ENCODE measurements around the gene SAAL1.

DNA sequence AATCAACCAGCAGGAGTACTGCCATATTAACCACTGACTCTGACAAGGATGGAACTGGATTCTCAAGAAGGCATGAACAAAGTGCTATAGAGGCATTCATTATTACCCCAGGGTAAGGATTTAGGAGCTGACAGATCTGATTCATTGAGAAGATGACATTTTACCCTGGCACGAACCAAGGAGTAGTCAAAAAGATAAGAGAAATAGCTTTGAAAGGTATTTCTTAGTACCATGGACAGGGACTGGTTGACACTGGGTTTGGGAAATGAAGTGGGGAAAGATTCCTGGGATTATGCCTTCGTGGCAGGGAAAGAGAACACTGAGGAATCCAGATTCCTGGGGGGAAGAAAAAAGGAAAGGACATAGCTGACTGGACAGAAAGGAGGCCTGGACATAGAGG, 5.1 kb upstream of the SAAL1 start:
- TF ChIP-seq, protein P1, sequence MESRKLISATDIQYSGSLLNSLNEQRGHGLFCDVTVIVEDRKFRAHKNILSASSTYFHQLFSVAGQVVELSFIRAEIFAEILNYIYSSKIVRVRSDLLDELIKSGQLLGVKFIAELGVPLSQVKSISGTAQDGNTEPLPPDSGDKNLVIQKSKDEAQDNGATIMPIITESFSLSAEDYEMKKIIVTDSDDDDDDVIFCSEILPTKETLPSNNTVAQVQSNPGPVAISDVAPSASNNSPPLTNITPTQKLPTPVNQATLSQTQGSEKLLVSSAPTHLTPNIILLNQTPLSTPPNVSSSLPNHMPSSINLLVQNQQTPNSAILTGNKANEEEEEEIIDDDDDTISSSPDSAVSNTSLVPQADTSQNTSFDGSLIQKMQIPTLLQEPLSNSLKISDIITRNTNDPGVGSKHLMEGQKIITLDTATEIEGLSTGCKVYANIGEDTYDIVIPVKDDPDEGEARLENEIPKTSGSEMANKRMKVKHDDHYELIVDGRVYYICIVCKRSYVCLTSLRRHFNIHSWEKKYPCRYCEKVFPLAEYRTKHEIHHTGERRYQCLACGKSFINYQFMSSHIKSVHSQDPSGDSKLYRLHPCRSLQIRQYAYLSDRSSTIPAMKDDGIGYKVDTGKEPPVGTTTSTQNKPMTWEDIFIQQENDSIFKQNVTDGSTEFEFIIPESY (IDR thresholded peaks at IDR 0.05; ENCODE audit: borderline replicate concordance, low read depth) = no peak
- TF ChIP-seq SIN3A (IDR thresholded peaks at IDR 0.05; ENCODE audit: borderline replicate concordance, low read depth, low read length) (no peak), JUND (IDR thresholded peaks at IDR 0.05) (no peak)
- TF ChIP-seq, protein P2, sequence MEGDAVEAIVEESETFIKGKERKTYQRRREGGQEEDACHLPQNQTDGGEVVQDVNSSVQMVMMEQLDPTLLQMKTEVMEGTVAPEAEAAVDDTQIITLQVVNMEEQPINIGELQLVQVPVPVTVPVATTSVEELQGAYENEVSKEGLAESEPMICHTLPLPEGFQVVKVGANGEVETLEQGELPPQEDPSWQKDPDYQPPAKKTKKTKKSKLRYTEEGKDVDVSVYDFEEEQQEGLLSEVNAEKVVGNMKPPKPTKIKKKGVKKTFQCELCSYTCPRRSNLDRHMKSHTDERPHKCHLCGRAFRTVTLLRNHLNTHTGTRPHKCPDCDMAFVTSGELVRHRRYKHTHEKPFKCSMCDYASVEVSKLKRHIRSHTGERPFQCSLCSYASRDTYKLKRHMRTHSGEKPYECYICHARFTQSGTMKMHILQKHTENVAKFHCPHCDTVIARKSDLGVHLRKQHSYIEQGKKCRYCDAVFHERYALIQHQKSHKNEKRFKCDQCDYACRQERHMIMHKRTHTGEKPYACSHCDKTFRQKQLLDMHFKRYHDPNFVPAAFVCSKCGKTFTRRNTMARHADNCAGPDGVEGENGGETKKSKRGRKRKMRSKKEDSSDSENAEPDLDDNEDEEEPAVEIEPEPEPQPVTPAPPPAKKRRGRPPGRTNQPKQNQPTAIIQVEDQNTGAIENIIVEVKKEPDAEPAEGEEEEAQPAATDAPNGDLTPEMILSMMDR (IDR thresholded peaks at IDR 0.05) = no peak
- TF ChIP-seq, protein P3, sequence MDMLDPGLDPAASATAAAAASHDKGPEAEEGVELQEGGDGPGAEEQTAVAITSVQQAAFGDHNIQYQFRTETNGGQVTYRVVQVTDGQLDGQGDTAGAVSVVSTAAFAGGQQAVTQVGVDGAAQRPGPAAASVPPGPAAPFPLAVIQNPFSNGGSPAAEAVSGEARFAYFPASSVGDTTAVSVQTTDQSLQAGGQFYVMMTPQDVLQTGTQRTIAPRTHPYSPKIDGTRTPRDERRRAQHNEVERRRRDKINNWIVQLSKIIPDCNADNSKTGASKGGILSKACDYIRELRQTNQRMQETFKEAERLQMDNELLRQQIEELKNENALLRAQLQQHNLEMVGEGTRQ (IDR thresholded peaks at IDR 0.05; ENCODE audit: borderline replicate concordance, low read depth, low read length) = no peak

Measured in SK-N-SH (cell line).